ENCODE measurements around the gene PARP9.
"Not testable (repeated sequence)": the region's sequence is repeated elsewhere in the genome, so short reads cannot be mapped to it uniquely, and the experiment has no call there.

Gene PARP9

GRCh38 chr3:122502941-122503340 lies 61.2 kb downstream of the PARP9 start:
- no peak overlapping the region for H3K9ac ChIP-seq (ENCODE audit: low read length)
- no peaks in the 10 kb centered on the region for H3K4me1 ChIP-seq (ENCODE audit: insufficient read depth, low read length, severe bottlenecking)
- no peak overlapping the region for H3K4me2 ChIP-seq (ENCODE audit: low read length)
- no peaks in the 10 kb centered on the region for H3K9me2 ChIP-seq (ENCODE audit: low read depth, low read length)
- no peaks in the 10 kb centered on the region for H4K20me1 ChIP-seq (ENCODE audit: insufficient read depth, low read length)
- TF ChIP-seq EZH2 (IDR thresholded peaks at IDR 0.05; ENCODE audit: borderline replicate concordance, low read length) (no peak), CTCF (IDR thresholded peaks at IDR 0.05; ENCODE audit: low read length) (no peak)
- H3K4me3 ChIP-seq (ENCODE audit: low read depth, low read length, poor library complexity, severe bottlenecking), result no peak overlapping the region
- H2AFZ ChIP-seq (ENCODE audit: low read length), result no peak overlapping the region
- H3K36me3 ChIP-seq (ENCODE audit: insufficient read depth, low read length), result peaks cover 7% of the 10 kb centered on the region; the same call in 1 of the 2 replicates
- H3K79me2 ChIP-seq (ENCODE audit: insufficient read depth, low read length), result peaks cover 84% of the 10 kb centered on the region
- no peaks in the 10 kb centered on the region for H3K27me3 ChIP-seq (ENCODE audit: insufficient read depth, low read length)
- H3F3A ChIP-seq (ENCODE audit: insufficient read depth, low read length), result no peaks in the 10 kb centered on the region
- peaks cover 5% of the 10 kb centered on the region; the same call in 1 of the 2 replicates for H3K9me3 ChIP-seq (ENCODE audit: low read length)
- H3K27ac ChIP-seq (ENCODE audit: low read depth, low read length, poor library complexity, severe bottlenecking), result no peak overlapping the region

- H3K9me3 ChIP-seq (ENCODE audit: low read length), result peaks cover 5% of the 10 kb centered on the region; the same call in 1 of the 2 replicates
- H3K79me2 ChIP-seq (ENCODE audit: insufficient read depth, low read length), result peaks cover 83% of the 10 kb centered on the region
- no peak overlapping the region for H3K4me2 ChIP-seq (ENCODE audit: low read length)
- H3K27me3 ChIP-seq (ENCODE audit: insufficient read depth, low read length), result no peaks in the 10 kb centered on the region
- no peak overlapping the region for H3K9ac ChIP-seq (ENCODE audit: low read length)
- TF ChIP-seq EZH2 (IDR thresholded peaks at IDR 0.05; ENCODE audit: borderline replicate concordance, low read length) (no peak), CTCF (IDR thresholded peaks at IDR 0.05; ENCODE audit: low read length) (no peak)
- H3K27ac ChIP-seq (ENCODE audit: low read depth, low read length, poor library complexity, severe bottlenecking), result no peak overlapping the region
- peaks cover 7% of the 10 kb centered on the region; the same call in 1 of the 2 replicates for H3K36me3 ChIP-seq (ENCODE audit: insufficient read depth, low read length)
- H3K4me3 ChIP-seq (ENCODE audit: low read depth, low read length, poor library complexity, severe bottlenecking), result no peak overlapping the region
- no peaks in the 10 kb centered on the region for H3K9me2 ChIP-seq (ENCODE audit: low read depth, low read length)
- no peaks in the 10 kb centered on the region for H4K20me1 ChIP-seq (ENCODE audit: insufficient read depth, low read length)
- no peaks in the 10 kb centered on the region for H3F3A ChIP-seq (ENCODE audit: insufficient read depth, low read length)
- no peak overlapping the region for H2AFZ ChIP-seq (ENCODE audit: low read length)
- H3K4me1 ChIP-seq (ENCODE audit: insufficient read depth, low read length, severe bottlenecking), result no peaks in the 10 kb centered on the region
Measured at GRCh38 chr3:122502139-122502538, 62.0 kb downstream of the PARP9 start.

- not testable (repeated sequence) for H3K27me3 ChIP-seq (ENCODE audit: insufficient read depth, low read length); H3K9me2 ChIP-seq (ENCODE audit: low read depth, low read length); H4K20me1 ChIP-seq (ENCODE audit: insufficient read depth, low read length); H3K4me1 ChIP-seq (ENCODE audit: insufficient read depth, low read length, severe bottlenecking); H3K9ac ChIP-seq (ENCODE audit: low read length); H3K9me3 ChIP-seq (ENCODE audit: low read length); H2AFZ ChIP-seq (ENCODE audit: low read length); H3K4me2 ChIP-seq (ENCODE audit: low read length); H3K27ac ChIP-seq (ENCODE audit: low read depth, low read length, poor library complexity, severe bottlenecking); H3K4me3 ChIP-seq (ENCODE audit: low read depth, low read length, poor library complexity, severe bottlenecking); H3F3A ChIP-seq (ENCODE audit: insufficient read depth, low read length)
- H3K79me2 ChIP-seq (ENCODE audit: insufficient read depth, low read length), result peaks cover 71% of the 10 kb centered on the region
- peaks cover 16% of the 10 kb centered on the region for H3K36me3 ChIP-seq (ENCODE audit: insufficient read depth, low read length)
Measured at GRCh38 chr3:122500964-122501363, 63.1 kb downstream of the PARP9 start.

DNA sequence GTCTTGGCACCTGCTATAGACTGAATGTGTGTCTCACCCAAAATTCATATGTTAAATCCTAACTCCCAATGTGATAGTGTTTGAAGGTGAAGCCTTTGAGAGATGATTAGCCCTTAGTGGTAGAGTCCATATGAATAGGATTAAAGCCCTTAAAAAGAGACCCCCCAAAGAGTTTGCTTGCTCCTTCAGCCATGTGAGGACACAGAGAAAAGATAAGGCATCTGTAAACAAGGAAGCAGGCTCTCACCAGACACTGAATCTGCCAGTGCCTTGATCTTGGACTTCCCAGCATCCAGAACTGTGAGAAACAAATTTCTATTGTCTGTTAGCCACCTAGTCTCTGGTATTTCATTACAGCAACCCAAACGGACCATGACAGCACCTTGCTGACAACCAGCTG lies 65.9 kb downstream of the PARP9 start:
- no peaks in the 10 kb centered on the region for H3K9me3 ChIP-seq (ENCODE audit: low read length)
- H3K27me3 ChIP-seq (ENCODE audit: insufficient read depth, low read length), result no peaks in the 10 kb centered on the region
- H3K79me2 ChIP-seq (ENCODE audit: insufficient read depth, low read length), result peaks cover 43% of the 10 kb centered on the region
- no peak overlapping the region for H3K4me2 ChIP-seq (ENCODE audit: low read length)
- H2AFZ ChIP-seq (ENCODE audit: low read length), result no peak overlapping the region
- TF ChIP-seq EZH2 (IDR thresholded peaks at IDR 0.05; ENCODE audit: borderline replicate concordance, low read length) (no peak), CTCF (IDR thresholded peaks at IDR 0.05; ENCODE audit: low read length) (no peak)
- H3K27ac ChIP-seq (ENCODE audit: low read depth, low read length, poor library complexity, severe bottlenecking), result no peak overlapping the region
- no peak overlapping the region for H3K9ac ChIP-seq (ENCODE audit: low read length)
- no peaks in the 10 kb centered on the region for H3K4me1 ChIP-seq (ENCODE audit: insufficient read depth, low read length, severe bottlenecking)
- H3F3A ChIP-seq (ENCODE audit: insufficient read depth, low read length), result no peaks in the 10 kb centered on the region
- H3K4me3 ChIP-seq (ENCODE audit: low read depth, low read length, poor library complexity, severe bottlenecking), result no peak overlapping the region
- no peaks in the 10 kb centered on the region for H4K20me1 ChIP-seq (ENCODE audit: insufficient read depth, low read length)
- H3K36me3 ChIP-seq (ENCODE audit: insufficient read depth, low read length), result peaks cover 36% of the 10 kb centered on the region
- H3K9me2 ChIP-seq (ENCODE audit: low read depth, low read length), result no peaks in the 10 kb centered on the region

All from OCI-LY1 (cell line).